ENCODE measurements around the gene LRCH4. TPM values are rescaled to one million over a fixed set of nuclear protein-coding genes. Genes with fewer than 3 reads are reported as not detected.
A peak's percentile ranks its signal among the peaks of the same experiment; 100 is the strongest.

The LRCH4 gene
- total and polyA plus RNA-seq, 2 of the 8 experiments (the other 6 are each of a cell fraction or from before 2014, with no cell fraction given) = 15.5 to 36.6 TPM

DNA sequence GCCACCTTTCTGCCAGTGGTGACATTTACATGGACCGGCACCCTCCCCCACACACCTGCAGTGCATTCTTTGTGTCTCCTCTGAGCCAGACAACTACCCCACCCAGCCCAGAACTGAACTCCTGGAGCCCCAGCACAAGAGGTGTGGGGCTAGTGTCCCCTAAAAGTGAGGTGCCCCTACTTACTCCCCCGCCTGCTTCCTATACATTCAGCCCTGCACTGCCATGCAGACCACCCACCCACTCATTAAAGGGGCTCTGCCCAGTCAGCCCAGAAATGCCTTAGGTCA, 14.2 kb downstream of the LRCH4 start:
- H3K23me2 ChIP-seq (ENCODE audit: low read depth, low read length) = peaks cover 8% of the 10 kb centered on the region; the same call in 1 of the 2 replicates
- no peak overlapping the region for H2AFZ ChIP-seq (ENCODE audit: low read length)
- H3K36me3 ChIP-seq (ENCODE audit: control insufficient read depth in 2 of 4, insufficient read depth in 4 of 4, low read length in 3 of 4) = peaks cover 0 to 15% (median 6%) of the 10 kb centered on the region in 4 experiments; a peak in 5 of 8 replicates
- H3K27me3 ChIP-seq (replicated peaks in 1 of 4; ENCODE audit: control insufficient read depth in 3 of 4, extremely low read depth in 1 of 4, insufficient read depth in 3 of 4, low read length in 3 of 4) = peaks cover 0 to 4% (median under 1%) of the 10 kb centered on the region in 4 experiments; a peak in 1 of 7 replicates
- 0 out of 2 replicates have a peak overlapping the region, but pooled peaks have one; percentile 88 for H2BK15ac ChIP-seq (ENCODE audit: low read length)
- H2BK5ac ChIP-seq (ENCODE audit: low read depth, low read length) = peak overlapping the region; percentile 12; the same call in 1 of the 2 replicates
- peaks cover 4% of the 10 kb centered on the region; the same call in 1 of the 2 replicates for H3K79me1 ChIP-seq (ENCODE audit: low read depth, low read length)
- H3K9ac ChIP-seq (replicated peaks in 1 of 4; ENCODE audit: extremely low read depth in 1 of 4, low read depth in 3 of 4, low read length in 3 of 4) = peak overlapping the region in 1 of 4 experiments; percentile 9; a peak in 1 of 7 replicates
- H3K4me2 ChIP-seq (ENCODE audit: insufficient read depth in 1 of 2, low read depth in 2 of 2, low read length in 2 of 2) = peak overlapping the region; percentile 74 to 96; a peak in 3 of 4 replicates
- peak overlapping the region; percentile 46 for H3K4ac ChIP-seq (replicated peaks; ENCODE audit: insufficient read length, low read depth, low read length)
- H3K9me3 ChIP-seq (ENCODE audit: insufficient read depth in 2 of 2, low read depth in 1 of 2, low read length in 1 of 2) = no peaks in the 10 kb centered on the region
- no peak overlapping the region for H3K56ac ChIP-seq (replicated peaks; ENCODE audit: insufficient read length, low read depth, low read length)
- H4K20me1 ChIP-seq (replicated peaks in 1 of 2; ENCODE audit: control insufficient read depth in 1 of 2, insufficient read depth in 2 of 2, low read length in 2 of 2) = peaks cover 0 to 6% of the 10 kb centered on the region in 2 experiments
- H3K14ac ChIP-seq (ENCODE audit: insufficient read length) = no peak overlapping the region
- DNase-seq (ENCODE audit: low read depth in 1 of 2, low spot score in 2 of 2) (no peak), FAIRE-seq (no peak)
- no peak overlapping the region for H3K23ac ChIP-seq (ENCODE audit: insufficient read length)
- H3K4me1 ChIP-seq (replicated peaks in 1 of 4; ENCODE audit: control insufficient read depth in 3 of 4, insufficient read depth in 4 of 4, low read length in 3 of 4) = peaks cover 0 to 41% (median 27%) of the 10 kb centered on the region in 4 experiments; a peak in 6 of 7 replicates
- peak overlapping the region in 1 of 4 experiments; percentile 26; a peak in 1 of 8 replicates for H3K4me3 ChIP-seq (ENCODE audit: extremely low read depth in 1 of 4, insufficient read depth in 2 of 4, low read depth in 3 of 4, low read length in 4 of 4)
- no peak overlapping the region for H3K27ac ChIP-seq (ENCODE audit: low read depth, low read length)
- H4K5ac ChIP-seq (ENCODE audit: insufficient read length, low read depth, low read length) = no peak overlapping the region
- peak overlapping the region; percentile 47 for H2BK120ac ChIP-seq (replicated peaks; ENCODE audit: low read depth, low read length)
- no peaks in the 10 kb centered on the region for H3K79me2 ChIP-seq (ENCODE audit: control insufficient read depth in 1 of 2, insufficient read depth in 2 of 2, low read length in 2 of 2)
- H4K91ac ChIP-seq (replicated peaks; ENCODE audit: insufficient read length, low read length) = no peak overlapping the region
- peak overlapping the region; percentile 86; the same call in 1 of the 2 replicates for H2BK20ac ChIP-seq (ENCODE audit: low read length)
- H2AK5ac ChIP-seq (ENCODE audit: low read depth, low read length) = 0 out of 2 replicates have a peak overlapping the region, but pooled peaks have one; percentile 20
- no peak overlapping the region for H4K8ac ChIP-seq (ENCODE audit: extremely low read depth, insufficient read depth, low read length)
- ChIA-PET CTCF (ENCODE audit: partially characterized antibody) (interaction anchor here (0.9 to 4.8 kb wide), 13 partner anchors 9 to 121 kb away, joined by 3 to 53 read pairs (median 5); partner anchors contain the start of genes FBXO24 and LRCH4), POLR2A (ENCODE audit: partially characterized antibody) (interaction anchor here (0.7 to 4.8 kb wide), 14 partner anchors 13 to 229 kb away, joined by 3 to 83 read pairs (median 5); partner anchors contain the start of genes FBXO24, LRCH4, PCOLCE and ZCWPW1)
- 0 out of 2 replicates have a peak overlapping the region, but pooled peaks have one; percentile 14 for H3K18ac ChIP-seq (ENCODE audit: extremely low read depth, low read length)
- H2BK12ac ChIP-seq (ENCODE audit: low read depth, low read length) = peak overlapping the region; percentile 92; the same call in 1 of the 2 replicates
- 94% methylated on average over 2 of the region's 2 CpGs; no CpG with 5 or more reads in 1 of the 2 experiments for WGBS, 2 experiments (ENCODE audit: extremely low coverage in 1 of 2, insufficient coverage in 1 of 2, insufficient read length in 1 of 2, insufficient replicate concordance in 2 of 2, low coverage in 1 of 2, low lambda C conversion rate in 2 of 2, missing lambda C conversion rate in 1 of 2)
- TF ChIP-seq MAFK (IDR thresholded peaks at IDR 0.05; ENCODE audit: low read depth, low read length) = no peak
- TF ChIP-seq EGR1 (IDR thresholded peaks at IDR 0.05; ENCODE audit: borderline replicate concordance, low read depth, low read length) = no peak

Data from H1 (cell line).